ENCODE data around the gene NDC1.

The NDC1 gene

DNA sequence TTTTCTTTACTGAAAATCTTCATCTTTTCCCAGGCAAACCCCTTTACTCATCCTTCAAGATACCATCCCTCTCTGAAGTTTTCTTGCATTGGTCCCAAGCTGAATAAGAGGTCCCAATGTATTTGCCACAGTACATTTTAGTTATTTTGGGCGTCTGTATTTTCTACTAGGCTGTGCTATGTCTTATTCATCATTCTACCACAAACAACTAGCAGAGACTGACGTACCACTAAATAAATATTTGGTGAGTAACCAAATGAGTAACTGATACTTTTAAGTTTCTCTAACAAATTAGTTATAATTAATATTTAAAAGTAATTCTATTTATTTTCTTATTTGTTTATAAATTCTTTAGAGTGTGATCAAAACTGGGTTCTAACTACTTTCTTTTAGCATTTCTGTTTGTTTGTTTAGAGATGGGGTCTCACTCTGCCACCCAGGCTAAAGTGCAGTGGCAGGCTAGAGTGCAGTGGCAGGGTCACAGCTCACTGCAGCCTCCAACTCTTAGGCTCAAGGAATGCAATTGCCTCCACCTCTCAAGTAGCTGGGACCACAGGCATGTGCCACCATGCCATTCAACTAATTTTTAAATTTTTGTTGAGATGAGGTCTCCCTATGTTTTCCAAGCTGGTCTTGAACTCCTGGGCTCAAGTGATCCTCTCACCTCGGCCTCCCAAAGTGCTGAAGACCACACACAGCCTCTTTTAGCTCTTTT lies 33.1 kb downstream of the NDC1 start:
- DNase-seq (ENCODE audit: extremely low read depth, insufficient read length), result no peak
- no peak overlapping the region for H3K4me3 ChIP-seq (replicated peaks; ENCODE audit: low read depth, low read length)
- no peaks in the 10 kb centered on the region for H3K27me3 ChIP-seq (replicated peaks; ENCODE audit: control insufficient read depth, insufficient read depth, low read length)
- peaks cover 8% of the 10 kb centered on the region for H3K36me3 ChIP-seq (ENCODE audit: control insufficient read depth, insufficient read depth, low read length)
- TF ChIP-seq, protein P1, sequence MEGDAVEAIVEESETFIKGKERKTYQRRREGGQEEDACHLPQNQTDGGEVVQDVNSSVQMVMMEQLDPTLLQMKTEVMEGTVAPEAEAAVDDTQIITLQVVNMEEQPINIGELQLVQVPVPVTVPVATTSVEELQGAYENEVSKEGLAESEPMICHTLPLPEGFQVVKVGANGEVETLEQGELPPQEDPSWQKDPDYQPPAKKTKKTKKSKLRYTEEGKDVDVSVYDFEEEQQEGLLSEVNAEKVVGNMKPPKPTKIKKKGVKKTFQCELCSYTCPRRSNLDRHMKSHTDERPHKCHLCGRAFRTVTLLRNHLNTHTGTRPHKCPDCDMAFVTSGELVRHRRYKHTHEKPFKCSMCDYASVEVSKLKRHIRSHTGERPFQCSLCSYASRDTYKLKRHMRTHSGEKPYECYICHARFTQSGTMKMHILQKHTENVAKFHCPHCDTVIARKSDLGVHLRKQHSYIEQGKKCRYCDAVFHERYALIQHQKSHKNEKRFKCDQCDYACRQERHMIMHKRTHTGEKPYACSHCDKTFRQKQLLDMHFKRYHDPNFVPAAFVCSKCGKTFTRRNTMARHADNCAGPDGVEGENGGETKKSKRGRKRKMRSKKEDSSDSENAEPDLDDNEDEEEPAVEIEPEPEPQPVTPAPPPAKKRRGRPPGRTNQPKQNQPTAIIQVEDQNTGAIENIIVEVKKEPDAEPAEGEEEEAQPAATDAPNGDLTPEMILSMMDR (IDR thresholded peaks at IDR 0.05; ENCODE audit: insufficient read depth, low read length, poor library complexity, severe bottlenecking), result no peak

DNA sequence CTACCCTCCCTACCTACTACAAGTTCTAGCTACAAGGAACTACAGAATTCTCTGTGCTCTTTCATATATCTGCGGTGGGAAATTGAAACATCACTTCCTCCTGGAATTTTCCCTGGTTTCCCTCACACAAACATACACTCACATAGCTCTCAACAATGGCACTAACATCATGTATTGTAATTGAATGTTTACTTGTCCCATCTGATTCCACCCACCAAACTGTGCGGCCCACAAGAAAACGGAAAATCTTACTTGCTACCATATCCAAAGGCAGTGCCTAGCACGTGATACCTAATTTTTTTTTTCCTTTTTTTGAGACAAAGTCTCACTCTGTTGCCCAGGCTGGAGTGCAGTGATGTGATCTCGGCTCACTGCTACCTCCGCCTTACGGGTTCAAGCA lies 33.9 kb downstream of the NDC1 start:
- Histone ChIP-seq H3K36me3 (ENCODE audit: control insufficient read depth, insufficient read depth, low read length) (peaks cover 10% of the 10 kb centered on the region), H3K27me3 (replicated peaks; ENCODE audit: control insufficient read depth, insufficient read depth, low read length) (no peaks in the 10 kb centered on the region), H3K4me3 (replicated peaks; ENCODE audit: low read depth, low read length) (no peak overlapping the region)
- DNase-seq (ENCODE audit: extremely low read depth, insufficient read length), result no peak
- TF ChIP-seq, protein P1 (IDR thresholded peaks at IDR 0.05; ENCODE audit: insufficient read depth, low read length, poor library complexity, severe bottlenecking), result no peak

DNA sequence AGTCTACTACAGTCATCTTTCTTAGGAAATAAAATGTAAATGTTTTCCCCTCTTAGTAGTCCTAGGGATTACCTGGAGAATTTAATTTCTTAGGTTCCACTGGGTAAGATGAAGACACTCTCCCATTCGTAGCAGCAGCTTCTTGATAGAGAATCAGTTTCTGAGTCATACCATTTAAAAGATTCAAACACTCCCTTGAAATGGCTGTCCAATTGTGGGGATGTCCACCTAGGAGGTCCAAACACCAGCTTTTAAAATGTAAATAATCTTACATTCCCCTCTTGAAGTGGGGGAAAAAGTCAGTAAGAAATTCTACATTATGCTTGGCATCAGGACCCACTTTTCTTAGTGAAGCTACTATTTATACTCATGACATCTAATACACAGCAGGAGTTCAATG lies 37.5 kb downstream of the NDC1 start:
- H3K36me3 ChIP-seq (ENCODE audit: control insufficient read depth, insufficient read depth, low read length), result peaks cover 12% of the 10 kb centered on the region

DNA sequence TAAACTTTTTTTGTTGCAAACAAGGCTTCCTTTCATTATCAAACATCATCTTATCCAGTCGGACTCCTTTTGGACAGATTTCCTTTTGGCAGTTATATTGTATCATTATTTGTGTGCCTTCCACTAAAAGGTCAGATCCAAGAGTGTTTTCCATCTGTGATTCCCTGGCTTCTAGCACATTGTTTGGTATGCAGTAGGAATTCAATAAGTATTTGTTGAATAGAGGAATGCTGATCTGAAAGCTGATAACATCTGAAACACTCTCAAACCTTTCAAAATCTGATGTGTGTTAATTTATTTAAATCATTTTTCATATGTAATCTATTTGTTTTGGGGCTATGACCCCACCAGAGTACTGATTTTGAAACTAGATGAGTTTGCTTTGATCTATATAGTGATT lies 39.0 kb downstream of the NDC1 start:
- H3K36me3 ChIP-seq (ENCODE audit: control insufficient read depth, insufficient read depth, low read length), result peaks cover 11% of the 10 kb centered on the region
- DNase-seq (ENCODE audit: extremely low read depth, insufficient read length), result no peak

More for the DNA sequence above, 37.5 kb downstream of the NDC1 start:
- no peak overlapping the region for H3K4me3 ChIP-seq (replicated peaks; ENCODE audit: low read depth, low read length)
- no peaks in the 10 kb centered on the region for H3K27me3 ChIP-seq (replicated peaks; ENCODE audit: control insufficient read depth, insufficient read depth, low read length)
- TF ChIP-seq, protein P1 (IDR thresholded peaks at IDR 0.05; ENCODE audit: insufficient read depth, low read length, poor library complexity, severe bottlenecking), result no peak
- DNase-seq (ENCODE audit: extremely low read depth, insufficient read length), result no peak

DNA sequence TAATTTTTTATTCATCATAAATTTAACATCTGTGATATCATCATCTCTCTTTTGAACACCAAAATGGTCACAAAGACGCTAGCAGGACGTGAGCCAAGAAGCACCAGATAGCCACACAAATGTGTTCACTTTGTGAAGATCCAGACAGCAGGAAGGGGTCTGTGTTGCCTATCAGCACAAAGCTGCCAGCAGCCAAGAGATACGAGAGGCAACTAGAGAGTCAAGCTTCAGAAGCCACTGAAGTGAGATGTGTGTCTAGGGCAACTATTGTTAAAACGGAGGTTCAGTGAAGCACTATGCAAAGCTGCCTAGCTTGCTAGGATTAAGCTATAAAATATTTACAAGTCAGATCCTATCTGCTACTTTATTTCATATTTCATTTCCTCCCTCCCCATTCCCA lies 45.3 kb downstream of the NDC1 start:
- TF ChIP-seq, protein P1 (IDR thresholded peaks at IDR 0.05; ENCODE audit: insufficient read depth, low read length, poor library complexity, severe bottlenecking), result no peak
- H3K27me3 ChIP-seq (replicated peaks; ENCODE audit: control insufficient read depth, insufficient read depth, low read length), result no peaks in the 10 kb centered on the region
- no peak overlapping the region for H3K4me3 ChIP-seq (replicated peaks; ENCODE audit: low read depth, low read length)
- DNase-seq (ENCODE audit: extremely low read depth, insufficient read length), result no peak
- H3K36me3 ChIP-seq (ENCODE audit: control insufficient read depth, insufficient read depth, low read length), result peaks cover 2% of the 10 kb centered on the region

More for the DNA sequence above, 39.0 kb downstream of the NDC1 start:
- TF ChIP-seq, protein P1 (IDR thresholded peaks at IDR 0.05; ENCODE audit: insufficient read depth, low read length, poor library complexity, severe bottlenecking), result no peak
- Histone ChIP-seq H3K27me3 (replicated peaks; ENCODE audit: control insufficient read depth, insufficient read depth, low read length) (no peaks in the 10 kb centered on the region), H3K4me3 (replicated peaks; ENCODE audit: low read depth, low read length) (no peak overlapping the region)
